Measurements from ENCODE around the gene PTPN6. TPM values are rescaled to one million over a fixed set of nuclear protein-coding genes. Genes with fewer than 3 reads are reported as not detected.

PTPN6 gene
- total and polyA plus RNA-seq, 2 of the 8 experiments (the other 6 are each of a cell fraction or from before 2014, with no cell fraction given) = 16.3 to 28.4 TPM

- TF ChIP-seq PHF8 (conservative IDR thresholded peaks at IDR 0.05; ENCODE audit: low read depth, low read length) = no peak
- no peak for TF ChIP-seq YY1 (IDR thresholded peaks at IDR 0.05; ENCODE audit: low read depth, low read length)
- TF ChIP-seq, protein P1, sequence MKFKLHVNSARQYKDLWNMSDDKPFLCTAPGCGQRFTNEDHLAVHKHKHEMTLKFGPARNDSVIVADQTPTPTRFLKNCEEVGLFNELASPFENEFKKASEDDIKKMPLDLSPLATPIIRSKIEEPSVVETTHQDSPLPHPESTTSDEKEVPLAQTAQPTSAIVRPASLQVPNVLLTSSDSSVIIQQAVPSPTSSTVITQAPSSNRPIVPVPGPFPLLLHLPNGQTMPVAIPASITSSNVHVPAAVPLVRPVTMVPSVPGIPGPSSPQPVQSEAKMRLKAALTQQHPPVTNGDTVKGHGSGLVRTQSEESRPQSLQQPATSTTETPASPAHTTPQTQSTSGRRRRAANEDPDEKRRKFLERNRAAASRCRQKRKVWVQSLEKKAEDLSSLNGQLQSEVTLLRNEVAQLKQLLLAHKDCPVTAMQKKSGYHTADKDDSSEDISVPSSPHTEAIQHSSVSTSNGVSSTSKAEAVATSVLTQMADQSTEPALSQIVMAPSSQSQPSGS (IDR thresholded peaks at IDR 0.05; ENCODE audit: low read length) = no peak
- no peak for TF ChIP-seq CHD1 (IDR thresholded peaks at IDR 0.05; ENCODE audit: low read depth, low read length)
- TF ChIP-seq CHD2 (IDR thresholded peaks at IDR 0.05; ENCODE audit: low read length) = no peak
- TF ChIP-seq, protein P2, sequence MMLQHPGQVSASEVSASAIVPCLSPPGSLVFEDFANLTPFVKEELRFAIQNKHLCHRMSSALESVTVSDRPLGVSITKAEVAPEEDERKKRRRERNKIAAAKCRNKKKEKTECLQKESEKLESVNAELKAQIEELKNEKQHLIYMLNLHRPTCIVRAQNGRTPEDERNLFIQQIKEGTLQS (IDR thresholded peaks at IDR 0.05; ENCODE audit: insufficient read depth, low read depth, low read length) = no peak
- TF ChIP-seq HDAC2 (IDR thresholded peaks at IDR 0.05; ENCODE audit: borderline replicate concordance in 1 of 2, low read depth in 2 of 2, low read length in 2 of 2) = no peak
- no peak for TF ChIP-seq EZH2 (IDR thresholded peaks at IDR 0.05; ENCODE audit: low read depth, low read length, severe bottlenecking)
Measured at GRCh38 chr12:6951551-6952120, 480 bp downstream of the PTPN6 start (continued).
